MCF 10A (cell line): Measurements from ENCODE around the gene DCLK2. TPM values are rescaled to one million over a fixed set of nuclear protein-coding genes. Genes with fewer than 3 reads are reported as not detected.

Experiments
- BruUV-seq: library from RNA; stranded (reverse); fragments of 400-500 nt; replicated peaks from 2 replicates; lab custom pipeline; 2021; lab: Mats Ljungman, UMichigan
- CTCF ChIA-PET: fragments of 300-600 bp; sonication (Branson Sonifier 250); formaldehyde crosslinking; extraction: SDS; loops from one replicate; lab custom pipeline; 2021; ENCODE audit warnings: antibody characterized with exemption, inconsistent platforms; lab: Yijun Ruan, JAX
- POLR2A ChIA-PET: fragments of 300-600, 350-650 bp; sonication (Branson Sonifier 250); formaldehyde crosslinking; extraction: SDS; loops from one replicate; lab custom pipeline; 2020; ENCODE audit warnings: antibody characterized with exemption, inconsistent platforms; lab: Yijun Ruan, JAX
- DNase-seq: peaks from one replicate; pipeline ENCODE4 v3.0.0-alpha.2; 2018; ENCODE audit not compliant: unreplicated experiment
- H3K27ac Mint-ChIP-seq: one replicate; pipeline ENCODE4 v1.8.0; 2022; ENCODE audit warnings: mild to moderate bottlenecking, low read depth, mixed read lengths; ENCODE audit not compliant: unreplicated experiment
- H3K27me3 Mint-ChIP-seq: one replicate; pipeline ENCODE4 v1.8.0; 2022; ENCODE audit warnings: mixed read lengths; ENCODE audit not compliant: insufficient read depth, unreplicated experiment
- H3K36me3 Mint-ChIP-seq: one replicate; pipeline ENCODE4 v1.8.0; 2022; ENCODE audit warnings: mild to moderate bottlenecking, moderate library complexity, mixed read lengths; ENCODE audit not compliant: insufficient read depth, unreplicated experiment
- H3K4me1 Mint-ChIP-seq: one replicate; pipeline ENCODE4 v1.8.0; 2022; ENCODE audit warnings: mixed read lengths; ENCODE audit not compliant: insufficient read depth, unreplicated experiment
- H3K4me3 Mint-ChIP-seq: one replicate; pipeline ENCODE4 v1.8.0; 2022; ENCODE audit warnings: mild to moderate bottlenecking, moderate library complexity, mixed read lengths; ENCODE audit not compliant: unreplicated experiment
- H3K9me3 Mint-ChIP-seq: one replicate; pipeline ENCODE4 v1.8.0; 2022; ENCODE audit warnings: mixed read lengths; ENCODE audit not compliant: unreplicated experiment
- CTCF ChIP-seq: fragments of 200-600 bp; IDR thresholded peaks from one replicate; pipeline ENCODE4 v1.8.0; 2022; ENCODE audit warnings: antibody characterized with exemption, mild to moderate bottlenecking; ENCODE audit not compliant: unreplicated experiment
- intact Hi-C: fragments of 100-400 bp; cut with micrococcal nuclease; formaldehyde crosslinking; loops from 2 replicates; pipeline ENCODE4 v1.14.1; 2022
- total RNA-seq: library from RNA; stranded (reverse); gene quantifications from 2 replicates; pipeline ENCODE4 v1.2.3, GENCODE V29; 2022

The DCLK2 gene
- total RNA-seq, 1 experiment from 2014 or later, result 1.2 TPM

DNA sequence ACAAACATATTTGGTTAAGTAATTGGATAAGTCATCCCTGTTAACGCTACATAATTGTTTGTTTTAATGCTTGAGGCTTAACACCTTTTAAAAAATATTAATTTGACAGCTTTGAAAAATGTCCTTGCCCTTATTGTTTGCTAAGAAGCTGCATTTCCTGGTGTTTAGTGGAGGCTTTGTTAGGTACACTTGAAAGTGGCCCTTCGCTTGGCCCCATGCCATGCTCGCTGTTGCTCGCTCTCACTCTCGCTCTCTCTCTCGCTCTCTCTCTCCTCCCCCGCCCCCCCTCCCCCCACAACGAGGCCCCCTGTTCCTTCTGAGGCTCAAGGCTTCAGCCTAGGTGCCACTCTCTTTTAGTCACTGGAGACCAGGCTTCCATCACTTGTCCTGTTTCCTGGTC lies 139.6 kb downstream of the DCLK2 start:
- Mint-ChIP-seq H3K27me3 (no peaks in the 10 kb centered on the region), H3K4me1 (peaks cover 12% of the 10 kb centered on the region), H3K27ac (no peak overlapping the region), H3K4me3 (no peak overlapping the region), H3K36me3 (no peaks in the 10 kb centered on the region), H3K9me3 (no peaks in the 10 kb centered on the region)
- POLR2A ChIA-PET, result interaction anchor here (0.8 kb wide), 1 partner anchor 207 kb away, joined by 3 read pairs; no protein-coding TSS in a partner anchor
- CTCF ChIA-PET, result interaction anchor here (0.6 to 10.8 kb wide), 32 partner anchors 9 to 529 kb away, joined by 3 to 223 read pairs (median 4); no protein-coding TSS in a partner anchor
- no peak for DNase-seq
- BruUV-seq, result no TSS peak
- intact Hi-C loops, result loop anchor here (1.0 kb wide), 1 partner anchor 208 kb away; no protein-coding TSS in a partner anchor
- no peak for TF ChIP-seq CTCF

DNA sequence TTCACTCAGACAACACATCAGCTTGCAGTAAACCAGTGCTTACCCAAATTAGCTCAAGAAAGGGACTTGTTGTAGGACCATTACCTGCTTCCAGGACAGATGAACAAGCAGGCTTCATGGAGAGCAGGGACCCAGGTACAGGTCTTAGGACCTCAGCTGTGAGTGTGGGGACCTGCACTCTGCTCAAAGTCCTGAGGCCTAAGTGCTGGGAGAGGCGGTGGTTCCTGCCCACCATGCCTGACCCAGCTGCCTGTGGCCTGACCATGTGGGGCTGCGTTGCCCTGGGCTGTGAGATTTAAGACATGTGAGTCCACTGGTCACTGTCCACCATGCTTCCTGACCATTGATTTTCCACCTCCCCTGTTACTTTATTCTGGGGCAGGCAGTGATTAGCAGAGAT lies 140.2 kb downstream of the DCLK2 start:
- peaks cover 10% of the 10 kb centered on the region for H3K4me1 Mint-ChIP-seq
- TF ChIP-seq CTCF, result no peak
- H3K36me3 Mint-ChIP-seq, result no peaks in the 10 kb centered on the region
- H3K27ac Mint-ChIP-seq, result no peak overlapping the region
- ChIA-PET CTCF (interaction anchor here (0.6 to 10.8 kb wide), 11 partner anchors 12 to 239 kb away, joined by 3 to 223 read pairs (median 6); no protein-coding TSS in a partner anchor), POLR2A (no interaction called here)
- intact Hi-C loops, result no loop called here
- H3K9me3 Mint-ChIP-seq, result no peaks in the 10 kb centered on the region
- no peak for DNase-seq
- H3K27me3 Mint-ChIP-seq, result no peaks in the 10 kb centered on the region
- no peak overlapping the region for H3K4me3 Mint-ChIP-seq
- BruUV-seq, result no TSS peak

DNA sequence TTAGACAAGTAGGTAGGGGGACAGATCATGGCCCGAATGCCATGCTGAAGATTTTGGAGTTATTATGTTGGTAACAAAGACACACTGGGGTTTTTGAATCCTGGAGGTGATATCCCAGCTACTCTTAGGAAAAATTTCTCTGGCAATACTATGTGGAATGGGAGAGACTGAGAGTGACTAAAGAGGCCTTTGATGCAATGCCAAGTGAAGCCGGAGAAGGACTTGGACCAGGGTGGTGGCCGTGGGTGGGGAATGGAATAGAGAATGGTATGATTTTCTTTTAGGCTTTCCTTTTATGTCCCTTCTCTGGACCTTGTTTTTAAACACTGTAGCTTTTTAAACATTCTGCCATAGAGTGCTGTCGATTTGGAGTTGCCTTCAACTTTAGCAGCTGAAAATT lies 141.6 kb downstream of the DCLK2 start:
- Mint-ChIP-seq H3K27ac (no peak overlapping the region), H3K27me3 (no peaks in the 10 kb centered on the region), H3K9me3 (no peaks in the 10 kb centered on the region), H3K36me3 (no peaks in the 10 kb centered on the region), H3K4me3 (no peak overlapping the region), H3K4me1 (peaks cover 10% of the 10 kb centered on the region)
- DNase-seq, result peak; percentile 25
- ChIA-PET POLR2A (no interaction called here), CTCF (interaction anchor here (0.7 to 10.8 kb wide), 6 partner anchors 10 to 221 kb away, joined by 3 to 223 read pairs (median 3); no protein-coding TSS in a partner anchor)
- intact Hi-C loops, result no loop called here
- no peak for TF ChIP-seq CTCF
- BruUV-seq, result no TSS peak

DNA sequence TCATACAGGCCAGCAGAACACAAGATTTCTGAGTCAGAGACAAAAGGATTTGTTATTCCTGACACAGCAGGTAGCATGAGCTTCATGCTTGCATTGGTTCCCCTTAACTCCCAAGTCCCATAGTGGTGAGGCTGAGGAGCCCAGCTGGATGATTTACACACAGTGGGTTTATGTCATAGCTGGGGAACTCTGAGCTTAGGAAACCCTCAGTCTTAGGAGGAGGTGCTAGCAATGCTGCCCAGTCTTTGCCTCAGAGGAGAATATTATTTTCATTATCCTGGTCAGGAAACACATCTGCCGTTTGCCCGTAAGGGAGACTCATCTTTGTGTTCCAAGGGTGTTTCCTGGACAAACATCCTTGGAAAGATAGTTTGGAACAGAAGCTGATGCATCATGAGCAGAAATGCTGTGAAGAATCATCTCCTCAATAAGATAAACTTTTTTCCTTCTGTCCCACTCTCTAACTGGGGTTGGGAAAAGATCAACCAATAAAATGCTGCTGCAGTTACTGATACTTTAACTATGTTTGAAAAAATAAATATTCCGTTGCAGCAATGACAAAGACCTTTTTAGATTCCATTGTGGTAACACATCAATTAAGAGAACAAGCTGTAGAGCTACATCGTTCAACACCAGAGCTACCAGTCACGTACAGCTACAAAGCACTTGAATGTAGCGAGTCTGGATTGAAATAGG lies 146.8 kb downstream of the DCLK2 start:
- DNase-seq, result peak; percentile 75
- BruUV-seq, result no TSS peak
- H3K27me3 Mint-ChIP-seq, result no peaks in the 10 kb centered on the region
- intact Hi-C loops, result no loop called here
- TF ChIP-seq CTCF, result no peak
- H3K9me3 Mint-ChIP-seq, result no peaks in the 10 kb centered on the region
- no peak overlapping the region for H3K4me3 Mint-ChIP-seq
- peaks cover 8% of the 10 kb centered on the region for H3K4me1 Mint-ChIP-seq
- CTCF ChIA-PET, result interaction anchor here (0.6 to 1.2 kb wide), 3 partner anchors 11 to 214 kb away, joined by 3 to 9 read pairs (median 4); no protein-coding TSS in a partner anchor
- POLR2A ChIA-PET, result no interaction called here
- H3K27ac Mint-ChIP-seq, result no peak overlapping the region
- no peaks in the 10 kb centered on the region for H3K36me3 Mint-ChIP-seq
